C1 segment of cervical spinal cord (tissue), 14 donors: ENCODE results near the gene MYCBP.

Experiments used
- DNase-seq, 14 donors: peaks; one replicate each; lab custom pipeline; 2025; lab: John Stamatoyannopoulos, UW

The MYCBP gene

DNA sequence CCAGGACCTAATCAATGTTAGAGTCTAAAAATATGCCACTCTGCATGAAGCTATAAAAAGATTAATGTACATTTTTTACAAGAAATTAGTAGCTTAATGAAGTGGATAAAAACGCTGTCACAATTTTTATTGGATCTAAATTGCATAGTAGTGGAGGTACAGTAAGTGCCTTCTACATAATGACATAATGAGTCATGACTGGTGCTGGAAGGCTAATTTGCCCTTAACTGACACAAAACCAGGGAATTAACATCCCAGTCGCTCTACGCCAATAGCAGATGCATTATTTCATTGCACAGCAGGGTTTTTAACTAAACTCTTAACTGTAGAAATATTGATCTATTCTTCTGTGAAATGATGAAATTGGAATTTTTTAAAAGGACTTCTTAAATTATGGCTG, 46.9 kb downstream of the MYCBP start:
- no peak for DNase-seq

DNA sequence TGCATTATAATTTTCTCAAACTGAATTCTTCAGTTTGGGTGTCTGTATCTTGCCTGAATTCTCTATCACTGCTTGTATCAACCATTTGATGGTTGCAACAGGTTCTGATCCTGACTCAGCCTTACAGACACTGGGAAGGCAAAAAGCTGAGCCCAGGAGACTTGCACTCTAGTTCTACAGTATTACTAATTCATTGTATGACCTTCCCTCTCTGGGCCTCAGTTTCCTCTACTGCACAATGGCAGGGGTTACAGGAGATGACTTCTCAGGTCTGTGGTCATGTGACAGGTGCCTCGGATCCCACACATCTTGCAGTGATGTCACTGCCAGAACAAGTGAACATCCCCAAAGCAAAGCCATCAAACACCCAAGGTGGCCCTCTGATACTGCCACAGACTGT, 52.3 kb downstream of the MYCBP start:
- DNase-seq: no peak

DNA sequence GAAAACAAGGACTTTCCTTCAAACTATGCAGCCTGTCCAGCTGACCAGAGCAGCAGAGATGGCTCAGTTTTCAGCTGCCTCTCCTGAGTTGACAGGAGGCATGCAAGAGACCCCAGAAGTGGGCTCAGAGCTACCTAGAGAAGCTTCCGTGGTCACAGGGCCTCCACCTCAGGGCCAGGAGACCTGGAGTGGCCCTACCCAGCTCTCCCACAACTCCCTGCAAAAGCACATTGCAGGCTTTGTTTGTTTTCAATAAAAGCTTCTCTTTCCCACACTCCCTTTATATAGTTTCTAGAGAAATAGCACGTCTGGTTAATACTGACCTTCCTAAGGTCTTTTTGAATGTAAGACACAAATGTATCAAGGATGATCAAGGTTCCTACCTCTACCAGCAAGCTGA, 53.6 kb downstream of the MYCBP start:
- no peak for DNase-seq

DNA sequence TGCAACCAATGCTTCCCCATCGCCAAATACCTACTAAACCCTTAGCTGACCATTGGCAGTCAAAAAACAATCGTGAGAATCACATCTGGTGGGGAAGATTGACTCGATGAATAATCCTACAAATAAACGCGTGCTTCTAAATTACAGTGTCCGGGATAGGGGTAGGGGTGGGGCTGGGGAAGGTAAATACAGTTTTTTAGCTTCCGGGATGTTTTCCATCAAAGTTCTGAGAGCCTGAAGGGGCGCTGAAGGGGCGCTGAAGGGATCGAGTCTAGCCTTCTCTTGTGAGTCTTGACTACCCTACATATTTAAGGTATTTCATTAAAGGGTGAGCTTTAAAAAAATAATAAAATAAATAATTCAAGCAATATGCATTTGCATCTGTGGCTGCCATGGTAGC, 54.1 kb downstream of the MYCBP start:
- DNase-seq: no peak

DNA sequence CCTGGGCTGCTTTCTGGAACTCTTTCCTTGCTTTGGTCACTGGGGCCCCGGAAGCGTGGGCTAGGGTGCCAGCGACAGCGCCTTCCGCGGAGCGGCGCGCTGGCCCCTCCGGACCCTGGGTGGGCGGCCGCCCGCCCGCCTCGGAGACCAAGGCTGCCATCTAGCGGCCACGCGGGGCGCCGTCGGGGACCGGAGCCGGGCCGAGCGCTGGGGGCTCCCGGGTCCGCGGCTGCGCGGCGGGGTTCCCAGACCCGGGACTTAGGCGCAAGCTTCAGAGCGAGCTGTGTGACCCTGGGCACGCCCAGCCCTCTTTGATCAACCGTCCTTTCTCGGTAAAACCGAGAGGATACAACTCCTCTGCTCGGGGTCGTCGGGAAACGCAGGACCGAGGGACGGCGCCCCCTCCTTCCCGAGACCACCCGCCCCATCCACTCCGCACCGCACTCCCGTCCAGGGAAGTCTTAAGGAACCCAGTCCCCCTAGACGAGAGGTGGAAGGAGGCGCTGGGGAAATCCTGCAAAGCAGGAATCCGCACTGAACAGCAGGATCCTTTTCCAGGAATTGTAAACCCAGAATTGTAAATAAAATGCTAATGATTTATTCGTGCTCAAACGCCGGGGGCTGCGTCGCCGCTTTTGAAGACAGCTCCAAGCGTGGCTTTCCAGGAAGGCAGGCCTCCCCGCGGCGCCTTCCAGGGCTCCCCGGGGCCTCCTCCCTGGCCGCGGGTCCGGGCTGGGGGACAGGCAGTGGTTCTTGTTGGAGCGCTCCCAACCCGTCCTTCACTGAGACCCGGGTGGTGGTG, 54.8 kb downstream of the MYCBP start:
- peak in 2 of 14 donors; percentile 17 to 46 for DNase-seq

DNA sequence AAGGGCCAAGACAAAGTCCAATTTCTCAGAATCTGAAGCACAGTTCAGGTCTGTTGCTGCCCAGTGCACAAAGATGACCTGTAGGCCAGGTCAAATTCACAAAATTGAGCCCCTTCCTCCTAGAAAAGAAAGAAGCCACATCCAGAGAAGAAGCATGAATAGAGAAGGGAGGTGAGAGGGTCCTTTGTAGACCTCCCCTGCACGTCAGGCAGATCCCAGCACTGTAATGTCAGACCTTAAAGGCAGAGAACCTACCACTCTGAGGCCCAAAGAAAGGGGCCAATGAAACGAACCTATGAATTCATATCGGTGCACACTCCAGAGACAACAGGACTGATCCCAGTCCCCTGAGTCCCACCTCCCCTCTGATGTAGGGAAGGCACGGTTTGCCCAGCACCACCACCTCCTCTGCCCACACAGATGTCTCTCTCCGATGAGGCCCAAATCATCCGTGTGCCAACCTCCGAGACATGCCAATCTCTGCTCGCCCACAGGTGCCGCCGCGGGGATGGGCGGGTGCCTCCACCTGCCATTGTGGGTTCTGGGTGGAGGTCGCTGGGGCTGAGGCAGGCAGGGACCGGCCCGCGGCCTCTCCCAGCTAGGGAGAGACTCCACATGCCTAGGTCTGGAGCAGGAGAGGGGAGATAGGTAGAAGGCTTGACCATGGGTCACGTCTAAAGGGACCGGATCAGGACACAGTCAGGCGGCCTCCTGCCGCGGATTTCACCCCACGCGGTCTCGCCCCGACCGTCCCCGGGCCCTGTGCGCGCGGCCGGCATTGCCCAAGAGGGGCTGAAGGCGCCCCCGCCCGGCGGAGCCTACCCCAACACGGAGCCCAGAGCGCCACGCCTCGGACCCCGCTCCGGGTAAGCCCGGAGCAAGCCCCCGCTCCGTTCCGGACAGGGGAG, 55.6 kb downstream of the MYCBP start:
- no peak for DNase-seq

DNA sequence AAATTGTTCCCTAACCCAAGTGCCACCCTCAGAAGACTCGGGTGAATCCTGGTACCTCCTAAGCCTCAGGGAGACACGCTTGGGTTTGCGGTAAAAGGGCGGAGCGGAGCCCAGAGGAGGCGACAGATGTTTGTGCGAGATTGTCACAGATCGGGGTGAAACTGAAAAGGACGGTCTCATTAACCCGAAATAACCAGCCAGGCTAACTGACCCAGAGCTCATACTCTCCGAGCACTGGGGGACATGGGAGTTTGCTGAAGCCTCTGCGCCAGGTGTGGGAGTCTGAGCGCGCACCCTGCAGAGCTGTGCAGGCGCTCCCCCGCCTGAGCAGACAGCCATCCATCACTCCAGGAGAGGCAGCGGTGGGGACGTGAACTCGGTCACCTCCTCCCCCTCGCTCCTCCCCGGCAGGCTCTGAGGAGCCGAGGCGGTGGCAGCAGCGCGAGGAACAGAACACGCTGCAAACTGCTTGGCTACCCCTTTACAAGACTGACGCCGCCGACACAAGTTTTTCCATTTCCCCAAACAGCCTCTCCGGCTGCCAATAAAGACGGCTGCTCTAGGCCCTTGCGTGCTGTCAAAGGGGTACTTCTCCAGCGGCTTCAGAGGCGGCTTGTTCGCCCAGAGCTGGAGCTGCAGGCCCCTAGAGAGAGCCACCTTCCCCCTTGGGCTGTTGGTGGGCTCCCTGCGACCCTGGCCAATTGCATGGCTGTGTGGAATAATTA, 57.1 kb downstream of the MYCBP start:
- no peak for DNase-seq

DNA sequence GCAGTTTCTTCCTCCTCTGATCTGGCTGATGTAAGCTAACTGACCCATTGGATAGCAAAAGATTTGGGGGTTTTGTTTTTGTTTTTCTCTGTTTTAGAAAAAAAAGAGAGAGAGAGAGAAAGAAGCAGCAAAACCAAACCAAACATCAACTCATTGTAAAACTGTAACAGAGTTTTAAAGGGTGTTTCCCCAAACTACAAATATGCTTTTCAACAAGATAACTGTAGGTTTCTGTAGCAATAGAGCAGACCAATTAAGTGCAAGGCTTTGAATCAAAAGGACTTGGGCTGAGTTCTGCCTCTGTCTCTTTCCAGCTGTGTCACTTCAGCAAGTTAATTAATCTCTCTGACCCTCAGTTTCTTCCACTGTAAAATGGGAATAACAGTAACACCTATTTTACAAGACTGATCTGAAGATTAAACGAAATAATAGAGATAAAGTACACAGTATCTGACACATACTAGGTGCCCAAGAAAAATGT, 58.1 kb downstream of the MYCBP start:
- DNase-seq: no peak

DNA sequence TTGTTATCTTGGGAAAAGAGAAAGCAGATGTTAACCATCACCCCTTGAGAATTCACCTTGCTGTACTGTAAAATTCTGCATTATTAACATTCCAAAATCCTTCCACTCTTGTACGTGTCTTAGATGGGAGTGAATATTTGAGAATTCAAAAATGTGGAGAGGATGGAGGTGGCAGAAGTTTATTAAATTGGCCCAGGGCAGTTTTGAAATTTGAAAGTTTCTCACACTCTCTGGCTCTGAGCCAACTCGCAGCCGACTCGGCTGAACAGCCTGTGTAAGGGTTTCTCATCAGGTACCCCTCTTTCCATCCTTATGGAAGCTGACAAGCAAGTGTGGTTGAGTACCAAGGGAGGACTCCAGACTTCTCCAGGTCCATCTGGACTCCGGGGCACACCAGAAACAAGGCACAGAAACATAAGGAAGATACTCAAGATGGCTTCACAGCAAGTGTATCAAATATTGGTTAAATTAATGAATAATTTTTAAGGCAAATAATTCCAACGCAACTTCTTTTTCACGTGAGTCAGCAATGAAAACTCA, 58.6 kb downstream of the MYCBP start:
- no peak for DNase-seq

DNA sequence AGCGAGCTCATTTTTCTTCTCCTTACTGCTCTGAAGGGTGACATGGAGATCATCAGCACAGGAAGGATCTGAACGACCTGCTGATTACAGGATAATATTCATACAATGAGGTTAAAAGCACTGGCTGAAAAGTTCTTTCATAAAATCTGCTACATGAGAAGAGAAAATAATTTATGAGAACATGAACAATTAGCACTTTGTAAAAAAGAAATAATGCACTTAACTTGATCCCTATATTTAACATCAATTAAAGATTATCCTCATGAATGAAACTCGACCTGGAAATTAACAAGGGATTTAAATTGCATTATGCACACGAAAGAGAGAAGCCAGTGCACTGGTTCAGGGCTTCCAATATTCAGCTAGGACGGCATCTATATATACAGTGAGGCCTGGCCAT, 60.2 kb downstream of the MYCBP start:
- DNase-seq: no peak
